ENCODE data around the gene SHC4.

Gene SHC4

DNA sequence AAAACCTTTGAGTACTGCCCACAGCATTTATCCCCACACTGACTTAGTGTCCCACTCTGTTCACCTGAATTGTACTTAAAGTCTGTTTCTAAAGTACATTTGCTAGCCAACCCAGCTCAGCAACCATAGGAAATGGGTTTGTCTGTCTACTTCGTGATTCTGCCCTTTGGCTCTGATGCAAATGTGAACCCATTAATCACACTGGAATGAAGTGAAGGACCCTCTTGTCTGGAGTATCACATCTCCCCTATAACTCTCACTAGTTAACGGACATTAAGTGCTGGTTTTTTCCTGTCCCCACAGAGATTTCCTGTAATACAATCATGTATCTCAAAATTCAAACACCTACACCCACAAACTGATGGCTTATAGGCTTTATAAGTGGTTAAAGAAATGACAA is 65.3 kb downstream of the SHC4 start:
- H3K4me3 ChIP-seq (replicated peaks in 1 of 2; ENCODE audit: low read depth in 2 of 2, low read length in 2 of 2): no peak overlapping the region
- DNase-seq (ENCODE audit: low read depth in 2 of 2): no peak
- TF ChIP-seq, protein P1, sequence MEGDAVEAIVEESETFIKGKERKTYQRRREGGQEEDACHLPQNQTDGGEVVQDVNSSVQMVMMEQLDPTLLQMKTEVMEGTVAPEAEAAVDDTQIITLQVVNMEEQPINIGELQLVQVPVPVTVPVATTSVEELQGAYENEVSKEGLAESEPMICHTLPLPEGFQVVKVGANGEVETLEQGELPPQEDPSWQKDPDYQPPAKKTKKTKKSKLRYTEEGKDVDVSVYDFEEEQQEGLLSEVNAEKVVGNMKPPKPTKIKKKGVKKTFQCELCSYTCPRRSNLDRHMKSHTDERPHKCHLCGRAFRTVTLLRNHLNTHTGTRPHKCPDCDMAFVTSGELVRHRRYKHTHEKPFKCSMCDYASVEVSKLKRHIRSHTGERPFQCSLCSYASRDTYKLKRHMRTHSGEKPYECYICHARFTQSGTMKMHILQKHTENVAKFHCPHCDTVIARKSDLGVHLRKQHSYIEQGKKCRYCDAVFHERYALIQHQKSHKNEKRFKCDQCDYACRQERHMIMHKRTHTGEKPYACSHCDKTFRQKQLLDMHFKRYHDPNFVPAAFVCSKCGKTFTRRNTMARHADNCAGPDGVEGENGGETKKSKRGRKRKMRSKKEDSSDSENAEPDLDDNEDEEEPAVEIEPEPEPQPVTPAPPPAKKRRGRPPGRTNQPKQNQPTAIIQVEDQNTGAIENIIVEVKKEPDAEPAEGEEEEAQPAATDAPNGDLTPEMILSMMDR (IDR thresholded peaks at IDR 0.05; ENCODE audit: low read depth, low read length): no peak

DNA sequence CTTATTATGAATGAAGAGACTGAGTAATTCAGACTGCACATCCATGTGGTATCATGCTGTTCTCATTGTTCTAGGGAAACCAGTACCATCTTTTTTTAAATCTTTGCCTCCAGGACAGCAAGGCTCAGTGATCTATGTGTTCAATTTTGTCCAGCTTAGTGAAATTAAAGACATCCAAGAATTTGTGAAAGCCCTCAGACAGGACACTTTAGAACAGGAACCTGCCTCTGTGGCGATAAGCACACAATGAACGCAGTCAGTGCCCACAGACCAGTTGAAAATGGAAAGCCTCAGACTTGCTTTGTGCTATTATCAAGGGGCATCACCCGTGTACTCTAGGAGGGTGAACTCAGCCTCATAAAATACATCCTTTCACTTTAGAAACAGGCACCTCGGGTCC is 65.7 kb downstream of the SHC4 start:
- no peak for DNase-seq (ENCODE audit: low read depth in 2 of 2)
- TF ChIP-seq, protein P1 (IDR thresholded peaks at IDR 0.05; ENCODE audit: low read depth, low read length): no peak
- no peak overlapping the region for H3K4me3 ChIP-seq (replicated peaks in 1 of 2; ENCODE audit: low read depth in 2 of 2, low read length in 2 of 2)

DNA sequence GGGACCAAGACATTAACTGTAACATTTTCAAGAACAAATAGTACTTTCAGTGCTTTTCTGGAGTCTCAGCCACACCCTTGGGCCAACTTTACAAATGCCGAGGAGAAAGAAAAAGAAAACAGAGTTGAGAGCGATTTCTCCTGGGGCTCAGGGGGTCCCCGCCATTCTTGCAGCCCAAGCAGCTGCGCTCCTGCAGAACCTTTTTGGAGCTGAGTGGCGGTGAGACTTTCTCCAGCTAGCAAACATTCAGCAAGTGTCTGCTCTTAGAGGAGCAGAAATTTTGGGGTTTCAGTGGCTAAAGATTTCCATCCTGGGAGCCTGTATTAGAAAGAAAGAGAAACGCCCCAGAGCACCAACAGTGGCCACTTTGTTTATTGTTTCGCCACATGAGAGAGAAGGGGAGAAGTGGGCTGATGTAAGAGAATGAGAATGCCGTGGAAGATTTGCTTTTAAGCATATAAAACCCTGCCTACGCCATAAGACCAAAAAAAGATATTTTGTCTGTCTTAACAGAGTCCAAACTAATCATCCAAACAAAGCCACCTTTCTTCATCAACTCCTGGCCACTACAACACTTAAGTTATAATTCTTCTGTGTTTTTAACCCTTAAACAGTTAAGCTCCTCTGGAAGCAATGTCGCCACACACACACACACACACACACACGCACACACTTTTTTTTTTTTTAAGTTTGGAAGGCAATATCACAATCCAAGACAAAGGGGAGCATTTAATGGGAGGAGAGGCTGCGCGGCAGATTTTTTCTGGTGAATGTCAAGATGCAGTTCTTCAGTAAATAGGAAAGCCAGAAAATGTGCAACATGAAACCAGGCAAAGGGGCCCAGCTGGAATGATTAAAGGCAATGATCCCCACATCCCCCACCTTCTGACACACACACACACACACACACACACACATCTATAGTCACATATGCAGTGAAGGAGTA is 66.6 kb downstream of the SHC4 start:
- H3K4me3 ChIP-seq (replicated peaks in 1 of 2; ENCODE audit: low read depth in 2 of 2, low read length in 2 of 2): peak overlapping the region; percentile 8 to 16
- TF ChIP-seq, protein P1 (IDR thresholded peaks at IDR 0.05; ENCODE audit: low read depth, low read length): no peak
- DNase-seq (ENCODE audit: low read depth in 2 of 2): peak; percentile 70 to 73

DNA sequence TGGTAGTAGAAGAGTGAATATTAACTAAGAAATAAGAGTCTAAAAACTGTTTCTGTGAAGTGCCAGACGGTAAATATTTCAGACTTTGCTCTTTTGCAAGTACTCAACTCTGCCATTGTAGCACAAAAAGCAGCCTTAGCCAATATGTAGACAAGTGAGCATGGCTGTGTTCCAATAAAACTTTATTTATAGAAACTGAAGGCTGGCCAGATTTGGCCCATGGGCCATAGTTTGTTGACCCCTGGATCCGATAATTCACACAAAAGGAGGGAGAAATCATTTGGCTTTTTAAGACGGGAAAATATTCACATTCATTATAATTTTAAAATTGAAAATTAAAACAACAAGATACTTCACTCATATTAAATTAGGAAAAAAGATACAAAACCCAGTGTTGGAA is 70.4 kb downstream of the SHC4 start:
- TF ChIP-seq, protein P1 (IDR thresholded peaks at IDR 0.05; ENCODE audit: low read depth, low read length): no peak
- DNase-seq (ENCODE audit: low read depth in 2 of 2): no peak
- H3K4me3 ChIP-seq (replicated peaks in 1 of 2; ENCODE audit: low read depth in 2 of 2, low read length in 2 of 2): no peak overlapping the region

DNA sequence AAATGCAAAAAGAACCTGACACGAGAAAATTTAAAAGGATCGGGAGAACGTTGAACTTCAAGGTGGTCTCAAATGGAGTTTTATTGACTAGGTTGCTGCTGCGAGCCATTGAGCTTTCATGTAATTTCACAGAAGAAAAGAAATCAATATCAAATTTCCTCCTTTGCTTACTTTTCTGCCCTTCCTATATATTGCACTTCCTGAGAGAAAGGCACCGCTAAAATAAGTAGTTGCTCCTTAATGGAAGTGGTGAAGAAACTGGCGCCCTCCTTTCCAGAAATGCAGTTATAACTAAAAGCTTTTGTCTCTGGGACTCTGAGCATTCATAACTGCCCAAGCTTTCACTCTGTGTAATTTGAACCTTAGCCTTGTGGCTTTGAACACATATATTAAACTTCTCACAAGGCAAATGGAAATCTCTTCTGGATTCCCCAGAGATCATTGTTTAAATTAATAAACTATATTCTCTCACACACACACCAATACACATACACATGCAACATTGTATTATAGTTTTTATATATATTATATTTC is 72.4 kb downstream of the SHC4 start:
- H3K4me3 ChIP-seq (replicated peaks in 1 of 2; ENCODE audit: low read depth in 2 of 2, low read length in 2 of 2): no peak overlapping the region
- TF ChIP-seq, protein P1 (IDR thresholded peaks at IDR 0.05; ENCODE audit: low read depth, low read length): no peak
- DNase-seq (ENCODE audit: low read depth in 2 of 2): no peak

DNA sequence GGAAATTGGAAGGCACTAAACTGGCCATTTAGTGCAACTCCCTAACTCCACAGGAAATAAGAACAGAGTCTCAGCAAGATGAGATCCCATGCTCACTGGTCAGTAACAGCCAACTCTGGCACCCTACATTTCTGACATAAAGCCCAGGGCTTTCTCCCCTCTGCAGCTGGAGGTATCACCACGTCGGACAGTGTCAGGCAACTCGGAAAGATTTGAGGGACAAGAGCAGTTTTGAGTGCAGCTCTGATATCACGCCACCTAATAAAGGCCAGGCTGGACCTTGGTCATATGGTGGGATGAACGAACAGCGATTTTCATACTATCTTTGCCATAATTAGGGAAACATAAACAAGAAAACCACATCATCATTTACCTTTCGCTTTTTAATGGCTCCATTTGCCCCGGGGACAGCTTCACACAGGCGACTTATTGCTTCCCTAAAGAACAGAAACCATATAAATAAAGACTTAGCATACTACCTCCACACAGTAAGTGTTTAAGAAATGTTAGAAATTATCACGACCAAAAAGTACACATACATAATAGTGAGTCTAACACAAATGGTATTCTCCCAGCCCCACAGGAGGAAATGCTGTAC is 73.2 kb downstream of the SHC4 start:
- TF ChIP-seq, protein P1 (IDR thresholded peaks at IDR 0.05; ENCODE audit: low read depth, low read length): no peak
- DNase-seq (ENCODE audit: low read depth in 2 of 2): no peak
- H3K4me3 ChIP-seq (replicated peaks in 1 of 2; ENCODE audit: low read depth in 2 of 2, low read length in 2 of 2): no peak overlapping the region

All from cardiac fibroblast (primary cell).